Stomach (tissue), 9 donors: ENCODE measurements around the gene BRD3. TPM values are rescaled to one million over a fixed set of nuclear protein-coding genes. Genes with fewer than 3 reads are reported as not detected.
A peak's percentile ranks its signal among the peaks of the same experiment; 100 is the strongest.

ENCODE experiments used
- DNase-seq, 2 donors: peaks; one replicate each; pipeline versions ENCODE4 v3.0.0 to v3.0.0-alpha.2; 2013 to 2019
- H3K27ac ChIP-seq, 5 donors: fragments of 200-600 bp in 4 of 5; sonication (generic) in 4 of 5; one replicate each; pipeline ENCODE4 v1.5.1; 2013 to 2019; ENCODE audit warnings: mild to moderate bottlenecking in 1 of 5, moderate library complexity in 1 of 5
- H3K27me3 ChIP-seq, 3 donors: fragments of 200-600 bp; sonication (generic); one replicate each; pipeline ENCODE4 v1.5.1; 2017 to 2019; ENCODE audit warnings: mixed run types in 1 of 3
- H3K36me3 ChIP-seq, 4 donors: fragments of 200-600 bp; sonication (generic); 1 replicate in 3 of 4; 2 replicates in 1 of 4; pipeline ENCODE4 v1.5.1; 2016 to 2019
- H3K4me1 ChIP-seq, 4 donors: fragments of 200-600 bp; sonication (generic); one replicate each; pipeline ENCODE4 v1.5.1; 2016 to 2019
- H3K4me3 ChIP-seq, 4 donors: fragments of 200-600 bp; sonication (generic) in 3 of 4; one replicate each; pipeline ENCODE4 v1.5.1; 2016 to 2019; ENCODE audit warnings: mild to moderate bottlenecking in 1 of 4
- H3K9me3 ChIP-seq, 4 donors: fragments of 200-600 bp; sonication (generic); one replicate each; pipeline ENCODE4 v1.5.1; 2016 to 2019
- EP300 ChIP-seq: sonication (generic); formaldehyde crosslinking; IDR thresholded peaks from one replicate; pipeline ENCODE4 v1.6.1; 2017; ENCODE audit warnings: antibody characterized with exemption
- POLR2A ChIP-seq, 4 donors: fragments of 450-650 bp; IDR thresholded peaks; one replicate each; pipeline ENCODE4 v1.6.1; 2016; ENCODE audit warnings: antibody characterized with exemption in 4 of 4, control low read depth in 2 of 4, mild to moderate bottlenecking in 1 of 4, moderate library complexity in 1 of 4
- POLR2AphosphoS5 ChIP-seq, 3 donors: sonication (generic); formaldehyde crosslinking; IDR thresholded peaks; one replicate each; pipeline ENCODE4 v1.6.1; 2016; ENCODE audit warnings: antibody characterized with exemption in 3 of 3
- WGBS, 5 donors: extraction: QIAGEN DNeasy Blood & Tissue Kit in 3 of 5; methylation state at CpG; one replicate each; pipeline versions ENCODE4 v1.1.5 to v1.1.7; 2013 to 2018; 5-methylcytosine and 5-hydroxymethylcytosine counted together
- intact Hi-C: fragments of 100-400 bp; cut with DNase I; formaldehyde crosslinking; loops from one replicate; pipeline ENCODE4 v1.15.1; 2023; ENCODE audit warnings: low total_unique reads
- polyA plus RNA-seq, 3 donors: library from polyadenylated mRNA; stranded (reverse); fragments of 200-250 nt; gene quantifications; one replicate each; pipeline ENCODE4 v1.2.3, GENCODE V29; 2013
- total RNA-seq, 5 donors: library from RNA; depleted of rRNA; stranded (reverse); fragments of >200 nt; gene quantifications; one replicate each; pipeline versions ENCODE4 v1.1.0 to v1.2.3, GENCODE V29; 2014 to 2016
- TF ChIP-seq, protein P1 (sequence below), 7 experiments: fragments of 450-650 bp in 4 of 7; fragments of 200-600 bp in 3 of 7; sonication (generic) in 3 of 7; IDR thresholded peaks; one replicate each; pipeline ENCODE4 v1.5.1; 2016 to 2019; ENCODE audit warnings: antibody characterized with exemption in 7 of 7, control low read depth in 2 of 7, mild to moderate bottlenecking in 1 of 7
- donor health status: healthy with polysubstance abuse.
- donor health status: Bipolar disorder and iron deficiency.
- donor health status: healthy.

The BRD3 gene
- total and polyA plus RNA-seq, 8 donors = 6.4 to 29.0 (median 16.7) TPM

DNA sequence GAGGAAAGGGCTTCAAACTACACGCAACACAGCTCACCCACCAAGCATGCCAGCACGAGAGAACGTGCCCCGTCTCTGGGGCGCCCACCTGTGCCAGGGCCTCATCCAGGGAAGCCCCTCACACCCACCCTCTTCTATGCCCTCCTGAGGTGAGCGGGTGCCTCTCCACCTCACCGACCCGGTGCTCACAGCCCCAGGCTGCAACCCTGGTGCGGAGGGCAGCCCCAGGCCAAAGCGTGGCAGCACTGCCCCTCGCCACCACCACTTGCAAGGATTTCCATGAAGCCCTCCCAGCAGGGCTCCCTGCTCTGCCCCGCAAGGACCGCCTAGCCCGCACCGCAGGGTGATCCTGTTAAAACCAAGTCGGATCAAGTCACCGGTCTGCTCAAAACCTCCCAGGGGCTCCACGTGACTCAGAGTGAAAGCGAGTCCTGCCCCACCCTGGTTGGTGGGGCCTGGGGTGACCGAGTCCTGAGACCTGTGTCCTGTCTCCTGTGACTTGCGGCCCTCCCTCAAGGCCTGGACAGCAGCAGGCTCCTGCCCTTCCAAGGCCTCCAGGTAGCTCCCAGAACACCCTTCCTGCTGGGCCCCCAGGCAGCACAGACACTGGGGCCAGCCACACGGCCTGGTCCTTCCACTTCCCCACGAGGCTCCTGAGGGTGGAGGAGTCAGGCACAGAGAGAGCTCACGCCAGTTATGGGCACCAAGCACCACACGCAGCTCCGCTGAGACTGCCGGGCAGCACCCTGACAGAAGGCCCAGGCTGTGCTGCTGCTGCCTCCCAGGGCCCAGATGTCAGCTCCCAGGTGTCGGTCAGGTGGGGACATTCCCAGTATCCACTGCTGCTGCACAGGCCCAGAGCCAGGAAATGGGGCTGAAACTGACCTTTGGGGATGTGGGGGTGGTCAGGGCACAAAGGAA lies 12.7 kb downstream of the BRD3 start:
- Histone ChIP-seq H3K9me3 (no peaks in the 10 kb centered on the region), H3K36me3 (peaks cover 30 to 36% (median 34%) of the 10 kb centered on the region in 4 donors), H3K4me1 (peaks cover 37 to 73% (median 68%) of the 10 kb centered on the region in 4 donors), H3K4me3 (peak overlapping the region in 1 of 4 donors; percentile 23), H3K27ac (peak overlapping the region; percentile 60 to 75 (median 68)), H3K27me3 (no peaks in the 10 kb centered on the region)
- intact Hi-C loops = no loop called here
- 65 to 75% (median 69%) methylated on average over 20 to 28 of the region's 28 CpGs for WGBS, 5 donors
- peak in 1 of 2 donors; percentile 44 for DNase-seq
- TF ChIP-seq POLR2AphosphoS5 (IDR thresholded peaks at IDR 0.05) (no peak), POLR2A (IDR thresholded peaks at IDR 0.05) (no peak), EP300 (no peak)
- TF ChIP-seq, protein P1, sequence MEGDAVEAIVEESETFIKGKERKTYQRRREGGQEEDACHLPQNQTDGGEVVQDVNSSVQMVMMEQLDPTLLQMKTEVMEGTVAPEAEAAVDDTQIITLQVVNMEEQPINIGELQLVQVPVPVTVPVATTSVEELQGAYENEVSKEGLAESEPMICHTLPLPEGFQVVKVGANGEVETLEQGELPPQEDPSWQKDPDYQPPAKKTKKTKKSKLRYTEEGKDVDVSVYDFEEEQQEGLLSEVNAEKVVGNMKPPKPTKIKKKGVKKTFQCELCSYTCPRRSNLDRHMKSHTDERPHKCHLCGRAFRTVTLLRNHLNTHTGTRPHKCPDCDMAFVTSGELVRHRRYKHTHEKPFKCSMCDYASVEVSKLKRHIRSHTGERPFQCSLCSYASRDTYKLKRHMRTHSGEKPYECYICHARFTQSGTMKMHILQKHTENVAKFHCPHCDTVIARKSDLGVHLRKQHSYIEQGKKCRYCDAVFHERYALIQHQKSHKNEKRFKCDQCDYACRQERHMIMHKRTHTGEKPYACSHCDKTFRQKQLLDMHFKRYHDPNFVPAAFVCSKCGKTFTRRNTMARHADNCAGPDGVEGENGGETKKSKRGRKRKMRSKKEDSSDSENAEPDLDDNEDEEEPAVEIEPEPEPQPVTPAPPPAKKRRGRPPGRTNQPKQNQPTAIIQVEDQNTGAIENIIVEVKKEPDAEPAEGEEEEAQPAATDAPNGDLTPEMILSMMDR (IDR thresholded peaks at IDR 0.05) = no peak

- H3K4me1 ChIP-seq = peaks cover 45 to 73% (median 69%) of the 10 kb centered on the region in 4 donors
- H3K36me3 ChIP-seq = peaks cover 38 to 46% (median 44%) of the 10 kb centered on the region in 4 donors
- intact Hi-C loops = no loop called here
- DNase-seq = no peak
- H3K27me3 ChIP-seq = no peaks in the 10 kb centered on the region
- no peaks in the 10 kb centered on the region for H3K9me3 ChIP-seq
- no peak overlapping the region for H3K4me3 ChIP-seq
- no peak for TF ChIP-seq POLR2A (IDR thresholded peaks at IDR 0.05)
- TF ChIP-seq EP300 = no peak
- no peak for TF ChIP-seq POLR2AphosphoS5 (IDR thresholded peaks at IDR 0.05)
- TF ChIP-seq, protein P1 (IDR thresholded peaks at IDR 0.05) = no peak
- no peak overlapping the region for H3K27ac ChIP-seq
- 77 to 86% (median 83%) methylated on average over 38 to 44 of the region's 44 CpGs for WGBS, 5 donors
These were observed 13.7 kb downstream of the BRD3 start for GRCh38 chr9:134053941-134054761.

DNA sequence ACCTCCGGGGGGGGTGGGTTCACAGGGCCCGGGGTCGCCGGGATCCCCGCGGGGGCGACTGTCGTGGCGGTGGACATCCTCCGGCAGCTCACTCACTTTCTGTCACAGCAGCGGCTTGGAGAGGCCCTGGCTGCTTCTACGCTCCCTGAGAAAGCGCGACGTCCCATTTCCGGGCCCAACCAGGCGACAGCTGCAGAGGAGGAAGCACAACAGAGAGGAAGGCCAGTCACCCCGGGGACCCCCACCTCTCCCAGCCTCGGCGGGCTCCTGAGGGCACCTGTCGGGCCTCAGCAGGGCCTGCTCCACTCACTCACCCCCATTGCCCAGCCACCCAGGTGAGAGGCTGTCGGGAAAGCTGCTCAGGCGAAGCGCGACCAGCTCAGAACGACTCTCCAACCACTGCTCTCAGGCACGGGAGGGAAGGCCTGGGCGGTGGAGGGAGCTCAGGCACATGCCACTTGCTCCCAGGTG lies 14.4 kb downstream of the BRD3 start:
- H3K4me3 ChIP-seq = no peak overlapping the region
- intact Hi-C loops = no loop called here
- WGBS, 5 donors = 84 to 96% (median 89%) methylated on average over 13 to 28 of the region's 28 CpGs
- H3K9me3 ChIP-seq = no peaks in the 10 kb centered on the region
- H3K27ac ChIP-seq = no peak overlapping the region
- no peak for DNase-seq
- no peak for TF ChIP-seq EP300
- peaks cover 44 to 72% (median 69%) of the 10 kb centered on the region in 4 donors for H3K4me1 ChIP-seq
- peaks cover 44 to 53% (median 51%) of the 10 kb centered on the region in 4 donors for H3K36me3 ChIP-seq
- H3K27me3 ChIP-seq = no peaks in the 10 kb centered on the region

DNA sequence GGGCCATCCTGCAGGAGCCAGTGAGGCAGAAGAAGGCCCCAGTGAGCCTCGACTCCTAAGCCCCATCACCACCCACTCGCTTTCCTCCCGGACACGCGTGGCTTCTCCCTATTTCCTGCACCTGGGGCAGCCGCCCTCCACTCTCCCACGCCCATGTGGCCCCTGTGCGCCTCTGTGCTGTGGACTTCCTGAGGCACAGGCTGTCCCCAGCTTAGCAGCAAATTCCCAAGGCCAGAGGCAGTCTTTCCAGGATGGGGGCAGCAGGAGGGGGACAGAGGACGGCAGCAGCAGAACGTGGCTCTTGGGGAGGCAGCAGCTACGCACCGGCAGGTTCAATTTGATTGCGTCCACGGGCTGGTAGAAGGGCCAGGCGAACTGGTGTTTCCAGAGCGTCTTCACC lies 14.9 kb downstream of the BRD3 start:
- WGBS, 5 donors = 88 to 94% (median 89%) methylated on average over 15 to 16 of the region's 16 CpGs
- peaks cover 47 to 58% (median 56%) of the 10 kb centered on the region in 4 donors for H3K36me3 ChIP-seq
- intact Hi-C loops = no loop called here
- no peak overlapping the region for H3K4me3 ChIP-seq
- peaks cover 39 to 67% (median 65%) of the 10 kb centered on the region in 4 donors for H3K4me1 ChIP-seq
- H3K27me3 ChIP-seq = no peaks in the 10 kb centered on the region
- TF ChIP-seq, protein P1 (IDR thresholded peaks at IDR 0.05) = no peak
- no peak for TF ChIP-seq EP300
- no peak for TF ChIP-seq POLR2A (IDR thresholded peaks at IDR 0.05)
- TF ChIP-seq POLR2AphosphoS5 (IDR thresholded peaks at IDR 0.05) = no peak
- no peak for DNase-seq
- H3K9me3 ChIP-seq = no peaks in the 10 kb centered on the region
- H3K27ac ChIP-seq = no peak overlapping the region
